Posterior cingulate gyrus (tissue), 11 donors: ENCODE measurements around the gene PIGBOS1.

ENCODE experiments used
- DNase-seq, 10 donors: peaks; one replicate each; pipeline versions ENCODE4 v3.0.0 to v3.0.0-alpha.2; 2020 to 2021; ENCODE audit warnings: mixed read lengths in 3 of 10
- intact Hi-C: fragments of 100-400 bp; cut with DNase I; formaldehyde crosslinking; loops from one replicate; pipeline ENCODE4 v1.15.1; 2023

The PIGBOS1 gene, protein sequence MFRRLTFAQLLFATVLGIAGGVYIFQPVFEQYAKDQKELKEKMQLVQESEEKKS

DNA sequence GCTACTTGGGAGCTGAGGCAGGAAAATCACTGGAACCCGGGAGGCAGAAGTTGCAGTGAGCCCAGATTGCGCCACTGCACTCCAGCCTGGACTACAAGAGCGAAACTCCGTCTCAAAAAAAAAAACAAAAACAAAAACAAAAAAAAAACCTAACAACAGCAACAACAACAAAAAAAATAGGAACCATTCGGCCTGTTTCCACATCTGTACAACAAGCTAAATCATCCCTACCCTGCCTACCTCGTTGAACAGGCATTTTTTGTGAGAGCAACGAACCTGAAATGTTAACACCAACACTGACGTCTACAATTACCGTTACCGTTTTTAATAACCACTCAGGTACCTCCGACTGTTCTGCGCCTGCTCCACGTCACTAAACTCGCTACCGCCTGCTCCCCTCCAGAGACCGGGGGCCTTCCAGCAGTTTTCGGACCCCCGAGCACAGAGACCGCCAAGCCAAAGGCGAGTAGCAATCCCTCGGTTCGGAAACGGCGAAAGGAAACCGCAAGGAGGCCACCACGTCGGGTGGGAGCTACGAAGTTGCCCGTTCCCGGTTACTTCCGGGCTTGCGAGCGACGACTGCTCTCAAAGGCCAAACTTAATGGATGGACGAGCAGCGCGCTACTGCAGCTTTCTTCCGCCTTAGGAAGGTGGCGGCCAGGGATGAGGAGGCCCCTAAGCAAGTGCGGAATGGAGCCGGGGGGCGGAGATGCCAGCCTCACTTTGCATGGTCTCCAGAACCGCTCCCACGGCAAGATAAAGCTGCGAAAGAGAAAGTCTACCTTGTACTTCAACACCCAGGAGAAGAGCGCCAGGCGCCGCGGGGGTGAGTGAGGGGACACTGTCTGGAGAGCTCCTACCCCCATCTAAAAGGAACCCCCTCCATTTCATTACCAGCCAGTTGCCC is at the start of gene PIGBOS1, which contains the start of gene PIGB:
Gene PIGBOS1, minus strand, starts transcription at position 536 of the 907 bp plus-strand sequence. CDS start 1,331 bp downstream, outside the sequence.
Gene PIGB, plus strand, starts transcription at position 635 of the 907 bp plus-strand sequence. Its CDS starts 29 bp downstream, at position 664.
- peak; percentile 73 to 97 (median 84) for DNase-seq
- intact Hi-C loops = loop anchor here (5.0 kb wide), 1 partner anchor 88 kb away; the partner anchor contains the start of genes CCPG1 and PIERCE2

DNA sequence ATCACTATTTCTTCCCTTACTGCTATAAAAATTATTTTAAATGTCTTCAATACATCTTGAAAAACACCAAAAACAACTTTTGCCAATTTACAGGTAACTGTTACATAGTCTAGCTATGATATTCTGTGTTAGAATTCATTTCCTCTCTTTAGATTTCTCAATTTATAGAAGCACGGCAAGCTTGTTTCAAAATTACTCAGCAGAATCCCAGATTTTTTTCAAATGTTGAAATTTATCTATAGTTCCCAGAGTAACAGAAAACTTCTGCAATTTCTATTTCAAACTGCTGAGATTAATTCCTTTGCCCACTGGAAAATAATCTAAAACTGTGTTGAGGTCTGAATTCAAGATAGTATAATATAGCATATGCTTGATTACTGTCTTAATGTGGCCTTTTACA is 48.1 kb upstream of the PIGBOS1 start:
- intact Hi-C loops = no loop called here
- DNase-seq = no peak

DNA sequence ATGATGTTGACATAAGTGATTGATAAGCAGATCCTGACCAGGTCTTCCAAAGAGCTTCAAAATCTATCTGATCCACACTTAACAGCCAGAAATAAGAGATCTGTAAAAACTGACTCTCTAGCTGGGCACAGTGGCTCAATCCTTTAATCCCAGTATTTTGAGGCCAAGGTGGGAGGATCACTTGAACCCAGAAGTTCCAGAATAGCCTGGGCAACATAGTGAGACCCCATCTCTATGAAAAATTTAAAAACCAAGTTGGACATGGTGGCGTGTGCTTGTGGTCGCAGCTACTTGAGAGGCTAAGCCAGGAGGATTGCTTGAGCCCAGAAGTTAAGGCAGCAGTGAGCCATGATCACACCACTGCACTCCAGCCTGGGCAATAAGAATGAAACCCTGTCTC is 43.7 kb upstream of the PIGBOS1 start:
- intact Hi-C loops = no loop called here
- DNase-seq = no peak

DNA sequence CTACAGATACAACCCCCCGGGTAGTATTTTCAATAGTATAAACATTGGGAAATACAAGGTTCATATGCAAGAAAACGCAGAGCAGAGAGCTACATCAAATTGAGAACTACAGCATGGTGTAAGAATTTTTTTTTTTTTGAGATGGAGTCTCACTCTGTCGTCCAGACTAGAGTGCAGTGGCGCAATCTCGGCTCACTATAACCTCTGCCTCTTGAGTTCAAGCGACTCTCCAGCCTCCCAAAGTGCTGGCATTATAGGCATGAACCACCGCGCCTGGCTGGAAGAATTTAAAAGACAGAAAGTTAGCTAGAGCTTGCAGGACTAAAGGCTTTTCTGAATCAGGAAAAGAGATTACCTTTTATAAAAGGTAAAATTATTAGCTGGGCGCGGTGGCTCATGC is 42.1 kb upstream of the PIGBOS1 start:
- no peak for DNase-seq
- intact Hi-C loops = no loop called here

DNA sequence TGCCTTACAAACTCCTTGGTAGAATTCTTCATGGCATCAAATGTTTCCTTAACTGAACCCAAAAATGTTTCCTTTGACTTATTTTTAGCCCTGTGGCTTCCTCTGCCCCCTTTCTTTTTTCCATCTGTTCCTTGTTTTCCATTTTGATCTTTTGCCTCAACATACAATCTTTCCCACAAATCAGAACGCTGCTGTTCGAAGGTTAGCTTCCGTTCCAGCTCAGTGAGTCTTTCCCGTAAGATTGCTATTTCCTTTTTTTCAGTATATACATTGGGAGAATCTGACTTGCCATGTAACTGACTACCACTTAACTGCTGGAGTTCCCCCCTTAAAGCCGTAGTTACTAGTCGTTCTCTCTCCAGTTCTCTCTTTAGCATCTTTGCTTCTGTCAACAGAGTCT is 41.3 kb upstream of the PIGBOS1 start:
- intact Hi-C loops = no loop called here
- DNase-seq = no peak

DNA sequence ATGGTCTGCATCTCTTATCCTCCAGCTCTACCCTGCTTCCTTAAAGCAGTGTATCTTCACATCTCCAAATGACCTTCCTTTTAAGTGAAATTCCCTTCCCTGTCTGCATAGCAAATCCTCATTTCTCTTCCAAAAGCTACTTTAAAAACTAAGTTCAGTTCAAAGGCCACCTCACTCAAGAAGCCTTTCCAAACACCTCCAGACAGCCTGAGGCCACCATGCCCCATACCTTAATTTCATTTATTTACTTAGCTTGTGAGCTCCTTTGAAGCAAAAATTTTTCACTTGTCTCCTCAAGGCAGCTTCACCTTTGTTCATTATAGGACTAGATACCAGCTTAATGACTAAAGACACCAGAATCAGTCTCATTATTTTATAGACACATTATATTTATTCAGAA is 39.5 kb upstream of the PIGBOS1 start:
- no peak for DNase-seq
- intact Hi-C loops = no loop called here

DNA sequence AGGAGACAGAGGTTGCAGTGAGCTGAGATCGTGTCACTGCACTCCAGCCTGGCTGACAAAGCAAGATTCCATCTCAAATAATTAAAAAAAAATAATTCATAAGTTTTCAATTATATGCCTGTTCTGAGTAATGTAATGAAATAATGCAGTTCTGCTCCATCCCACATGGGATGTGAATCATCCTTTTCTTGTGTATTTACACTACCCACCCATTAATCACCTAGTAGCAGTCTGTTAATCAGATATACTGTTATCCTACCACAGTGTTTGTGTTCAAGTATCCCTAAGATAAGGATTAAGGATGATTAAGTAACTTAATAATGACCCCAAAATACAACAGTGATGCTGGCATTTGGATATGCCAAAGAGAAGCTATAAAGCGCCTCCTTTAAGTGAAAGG is 38.9 kb upstream of the PIGBOS1 start:
- no peak for DNase-seq
- intact Hi-C loops = no loop called here

DNA sequence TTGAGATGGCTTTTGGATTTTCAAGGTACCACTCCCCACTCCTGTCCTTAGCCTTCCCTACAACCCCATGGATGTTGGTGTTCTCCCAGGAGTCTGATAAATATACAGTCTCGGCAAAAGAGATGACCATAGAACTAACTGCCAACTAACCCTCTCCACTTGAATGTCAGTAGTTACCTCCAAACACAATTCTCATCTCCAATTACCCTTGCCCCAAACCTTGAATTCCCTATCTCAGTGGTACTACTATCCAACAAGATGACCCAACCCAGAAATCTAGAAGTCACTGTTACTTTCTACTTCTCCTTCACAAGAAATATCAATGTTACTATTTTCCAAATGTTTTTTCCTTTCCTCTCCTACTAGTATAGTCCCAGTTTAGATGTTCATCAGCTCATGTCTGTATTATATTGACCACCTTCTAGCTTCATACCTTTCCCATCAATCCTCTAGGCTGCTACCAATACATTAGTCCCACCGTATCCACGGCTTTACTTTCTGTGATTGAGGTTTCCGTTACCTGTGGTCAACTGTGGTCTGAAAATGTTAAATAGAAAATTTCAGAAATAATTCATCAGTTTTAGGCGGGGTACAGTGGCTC is 38.2 kb upstream of the PIGBOS1 start:
- intact Hi-C loops = no loop called here
- no peak for DNase-seq

DNA sequence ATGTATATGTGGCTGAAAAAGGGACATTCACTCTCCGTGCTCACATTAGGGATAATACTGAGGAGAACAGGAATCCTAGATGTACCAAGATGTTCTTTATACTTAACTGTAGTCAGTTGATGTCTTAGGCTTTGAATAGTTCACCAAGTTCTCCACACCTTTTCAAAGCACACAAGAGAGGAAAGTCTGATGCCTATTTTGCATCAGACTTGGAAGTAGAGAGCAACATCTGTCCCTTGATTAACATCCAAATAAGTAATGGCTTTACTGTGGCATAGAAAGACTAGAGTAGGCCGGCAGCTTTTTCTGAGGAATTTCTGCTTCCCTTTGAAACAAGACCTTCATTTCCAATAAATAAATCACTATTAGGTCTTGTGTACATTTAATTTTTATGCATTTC is 34.1 kb upstream of the PIGBOS1 start:
- DNase-seq = no peak
- intact Hi-C loops = no loop called here

DNA sequence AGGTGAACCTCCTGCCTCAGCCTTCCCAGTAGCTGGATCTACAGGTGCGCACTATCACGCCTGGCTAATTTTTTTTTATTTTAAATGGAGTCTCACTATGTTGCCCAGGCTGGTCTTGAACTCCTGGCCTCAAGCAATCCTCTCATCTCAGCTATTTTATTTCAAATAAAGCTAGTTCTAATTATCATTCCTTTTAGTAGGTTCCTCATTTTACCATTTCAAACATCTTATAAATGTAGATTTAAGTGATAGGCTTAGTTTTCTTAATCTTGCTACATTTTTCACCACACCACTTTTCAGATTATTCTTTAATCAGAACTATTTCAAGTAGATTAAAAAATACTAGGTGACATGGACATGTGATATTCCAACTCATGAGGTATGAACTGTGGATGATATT is 30.4 kb upstream of the PIGBOS1 start:
- intact Hi-C loops = no loop called here
- no peak for DNase-seq

DNA sequence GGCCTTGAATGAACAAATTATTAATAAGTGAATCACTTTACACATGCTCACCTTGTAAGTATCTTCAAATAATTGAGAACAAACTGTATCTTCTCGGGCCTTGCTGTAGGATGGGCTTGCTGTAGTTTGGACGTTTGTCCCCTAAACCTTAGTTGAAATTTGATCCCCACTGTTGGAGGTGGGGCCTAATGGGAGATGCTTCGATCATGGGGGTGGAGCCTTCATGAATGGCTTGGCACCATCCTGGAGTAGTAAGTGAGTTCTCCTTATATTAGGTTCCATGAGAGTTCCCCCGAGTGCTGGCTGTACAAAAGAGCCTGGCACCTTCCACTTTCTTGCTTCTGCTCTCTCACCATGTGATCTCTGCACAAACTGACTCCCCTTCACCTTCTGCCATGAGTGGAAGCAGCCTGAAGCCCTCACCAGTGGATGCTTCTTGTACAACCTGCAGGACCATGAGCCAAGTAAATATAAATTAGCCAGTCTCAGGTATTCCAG is 29.4 kb upstream of the PIGBOS1 start:
- no peak for DNase-seq
- intact Hi-C loops = no loop called here

DNA sequence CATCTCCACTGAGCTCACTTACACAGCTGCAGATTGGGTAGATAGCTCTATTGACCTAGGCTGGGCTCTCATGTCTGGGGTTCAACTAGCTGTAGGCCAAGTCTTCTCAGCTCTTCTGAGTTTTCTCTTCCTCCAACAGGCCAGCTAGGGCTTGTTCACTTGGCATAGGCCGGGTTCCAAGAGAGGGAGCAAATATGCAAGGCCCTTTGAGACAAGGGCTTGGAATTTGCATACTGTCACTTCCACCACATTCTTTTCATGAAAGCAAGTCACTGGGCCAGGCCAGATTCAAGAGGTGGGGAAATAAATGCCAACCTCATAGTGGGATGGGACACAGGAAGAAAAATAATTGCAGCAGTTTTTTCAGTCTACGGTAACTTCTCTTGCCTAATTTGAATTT is 25.3 kb upstream of the PIGBOS1 start:
- intact Hi-C loops = no loop called here
- DNase-seq = no peak

DNA sequence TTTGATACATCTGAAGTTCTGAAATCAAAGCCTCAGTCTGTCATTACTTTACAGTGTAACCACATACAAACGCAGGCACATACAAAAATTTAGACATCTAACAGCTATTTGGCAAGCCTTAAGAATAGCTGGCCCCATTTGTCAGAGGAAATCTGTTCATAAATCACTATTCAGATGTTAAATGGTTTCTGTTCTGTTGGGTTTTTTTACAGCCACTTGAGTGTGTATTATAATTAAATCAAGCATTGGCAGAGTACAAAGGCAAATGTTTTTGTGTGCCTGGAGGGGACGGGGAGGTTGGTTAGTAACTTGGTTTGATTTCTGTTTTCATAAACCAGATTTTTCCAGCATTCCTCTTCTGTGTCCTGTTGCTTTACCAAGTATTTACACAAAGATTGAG is 24.2 kb upstream of the PIGBOS1 start:
- intact Hi-C loops = no loop called here

DNA sequence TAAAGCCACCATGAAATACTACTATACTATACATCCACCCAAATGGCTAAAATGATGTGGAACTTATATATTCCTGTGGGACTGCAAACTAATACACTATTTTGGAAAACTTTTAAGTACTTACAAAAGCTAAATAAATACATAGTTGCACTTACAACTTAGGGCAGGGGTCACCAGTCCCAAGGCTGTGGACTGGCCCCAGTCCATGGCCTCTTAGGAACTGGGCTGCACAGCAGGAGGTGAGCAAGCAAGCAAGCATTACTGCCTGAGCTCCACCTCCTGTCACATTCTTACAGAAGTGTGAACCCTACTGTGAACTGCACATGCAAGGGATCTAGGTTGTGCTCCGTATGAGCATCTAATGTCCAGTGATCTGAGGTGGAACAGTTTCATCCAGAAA is 18.2 kb upstream of the PIGBOS1 start:
- no peak for DNase-seq
- intact Hi-C loops = no loop called here

More for the DNA sequence above, 24.2 kb upstream of the PIGBOS1 start:
- DNase-seq = no peak

DNA sequence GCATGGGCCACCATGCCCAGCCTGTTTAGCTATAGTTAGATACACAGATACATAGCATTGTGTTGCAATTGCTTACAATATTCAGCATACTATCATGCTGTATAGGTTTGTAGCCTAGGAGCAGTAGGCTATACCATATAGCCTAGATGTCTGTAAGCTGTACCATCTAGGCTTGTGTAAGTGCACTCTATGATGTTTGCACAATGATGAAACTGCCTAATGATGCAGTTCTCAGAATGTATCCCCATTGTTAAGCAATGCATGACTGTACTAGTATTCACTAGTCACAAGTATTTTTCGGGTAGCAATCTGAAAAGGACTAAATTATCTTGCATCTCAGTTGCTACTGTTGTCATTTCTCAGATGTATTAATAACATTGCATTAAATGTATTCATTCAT is 16.1 kb upstream of the PIGBOS1 start:
- no peak for DNase-seq
- intact Hi-C loops = no loop called here

DNA sequence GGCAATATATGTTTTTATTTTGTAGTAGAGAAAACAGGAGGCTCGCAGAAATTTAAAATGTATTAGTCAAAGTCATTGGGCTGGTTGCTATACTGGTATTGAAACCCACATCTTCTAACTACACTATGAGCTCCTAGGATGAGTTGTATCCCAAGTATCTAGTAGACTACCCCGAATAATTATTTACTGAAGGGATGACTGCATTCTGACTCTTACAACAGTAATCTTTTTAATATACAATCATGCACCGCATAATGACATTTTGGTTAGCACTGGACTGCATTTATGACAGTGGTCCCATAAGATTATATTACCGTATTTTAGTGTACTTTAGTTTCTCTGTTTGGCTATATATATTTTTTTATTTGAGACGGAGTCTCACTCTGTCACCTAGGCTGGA is 15.4 kb upstream of the PIGBOS1 start:
- DNase-seq = no peak
- intact Hi-C loops = no loop called here

DNA sequence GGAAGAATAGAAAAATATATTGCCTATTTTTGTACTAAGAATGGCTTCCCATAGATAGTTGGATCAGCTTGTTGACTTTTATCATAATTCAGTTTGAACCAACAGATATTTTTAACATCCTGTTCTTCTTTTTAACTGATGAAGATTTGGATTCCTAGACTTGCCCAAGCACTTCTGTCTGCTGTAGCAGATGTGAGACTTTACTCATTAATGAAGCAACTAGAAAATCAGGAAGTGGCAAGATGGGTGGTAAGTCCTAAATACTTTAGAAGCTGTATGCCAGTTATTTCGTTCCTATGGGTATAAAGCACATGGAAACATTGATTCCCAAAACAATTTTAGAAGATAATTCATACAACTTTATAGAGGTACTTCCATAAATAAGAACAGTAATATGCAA is 8.5 kb upstream of the PIGBOS1 start:
- no peak for DNase-seq
- intact Hi-C loops = no loop called here

DNA sequence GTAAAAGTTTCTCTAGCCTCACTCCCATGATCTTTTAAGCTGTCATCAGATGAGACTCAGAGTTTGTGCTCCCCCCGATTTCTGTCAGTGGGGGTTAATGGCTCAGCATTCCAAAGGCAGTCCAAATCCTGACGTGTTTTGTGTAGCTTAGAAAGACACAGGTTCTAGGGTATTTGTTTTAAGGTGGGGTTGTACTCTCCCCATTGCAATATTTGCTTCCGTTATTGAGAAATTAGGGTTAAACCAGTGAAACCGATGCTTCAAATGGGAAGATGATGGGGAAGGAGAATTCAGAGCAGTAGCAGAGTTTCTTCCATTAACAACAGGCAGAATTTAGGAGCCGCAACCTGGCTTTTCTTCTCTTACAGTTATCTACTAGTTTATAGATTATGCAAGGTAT is 3.5 kb upstream of the PIGBOS1 start:
- intact Hi-C loops = no loop called here
- DNase-seq = no peak

DNA sequence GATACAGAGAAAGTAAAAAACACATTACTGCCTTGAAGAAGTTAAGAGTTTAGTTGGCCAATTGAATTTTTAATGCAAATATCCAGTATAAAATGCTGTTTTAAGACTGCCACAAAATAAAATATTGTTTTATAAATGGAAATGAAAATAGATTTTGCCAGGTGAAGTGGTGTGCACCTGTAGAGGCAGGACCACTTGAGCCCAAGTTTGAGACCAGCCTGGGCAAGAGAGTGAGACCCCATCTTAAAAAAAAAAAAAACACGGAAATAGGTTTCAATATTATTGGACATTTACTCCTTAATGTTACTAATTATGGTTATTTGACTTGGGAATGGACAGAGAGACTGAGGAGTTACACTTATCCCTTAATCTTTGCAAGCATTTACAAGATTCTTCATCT is 2.0 kb upstream of the PIGBOS1 start:
- intact Hi-C loops = no loop called here
- DNase-seq = no peak

DNA sequence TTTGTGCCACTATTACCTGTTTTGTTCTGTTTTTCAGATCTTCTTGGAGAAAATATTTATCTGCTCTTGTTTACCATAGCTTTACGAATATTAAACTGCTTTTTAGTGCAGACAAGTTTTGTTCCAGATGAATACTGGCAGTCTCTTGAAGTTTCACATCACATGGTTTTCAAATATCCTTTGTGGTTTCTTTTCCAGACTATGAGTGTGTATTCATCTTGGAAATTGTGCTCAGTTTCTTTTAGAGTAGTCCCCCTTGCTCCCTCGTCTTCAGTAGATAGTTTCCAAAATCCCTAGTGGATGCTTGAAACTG is 1.3 kb upstream of the PIGBOS1 start:
- intact Hi-C loops = no loop called here
- DNase-seq = no peak

DNA sequence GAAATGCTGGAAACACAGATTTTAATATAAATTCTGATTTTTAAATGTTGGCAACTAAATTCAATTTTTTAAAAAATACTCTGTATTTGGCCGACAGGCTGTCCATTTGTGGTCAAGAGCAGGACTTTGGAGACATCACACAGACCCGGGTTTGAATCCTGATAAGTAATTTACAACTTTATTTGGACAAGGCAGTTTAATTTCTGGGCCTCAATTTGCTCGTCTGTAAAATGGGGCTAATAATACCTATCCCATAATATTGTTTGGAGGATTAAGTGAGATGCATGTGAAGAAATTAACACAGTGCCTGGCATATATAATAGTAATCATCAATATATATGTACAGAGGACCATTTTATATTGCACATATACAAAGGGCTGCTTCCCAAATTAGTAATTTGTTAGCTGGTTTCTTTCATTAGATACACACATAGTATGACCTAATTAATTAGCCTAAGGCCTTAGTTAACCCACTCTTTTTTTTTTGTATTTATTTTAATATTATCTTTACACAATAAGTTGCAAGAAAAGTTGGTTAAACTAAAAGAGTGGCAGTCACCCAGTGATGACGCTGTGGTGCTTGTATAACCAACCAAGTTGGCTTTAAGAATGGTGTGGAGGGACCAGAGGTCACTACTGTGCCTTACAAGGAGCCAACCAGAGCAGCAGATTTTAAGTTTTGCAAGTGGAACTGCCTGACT is 764 bp upstream of the PIGBOS1 start:
- intact Hi-C loops = loop anchor here (5.0 kb wide), 1 partner anchor 88 kb away; the partner anchor contains the start of genes CCPG1 and PIERCE2
- no peak for DNase-seq
